ENCODE measurements around the gene SH3RF3. TPM values are rescaled to one million over a fixed set of nuclear protein-coding genes. Genes with fewer than 3 reads are reported as not detected.
A peak's percentile ranks its signal among the peaks of the same experiment; 100 is the strongest.
"Not testable (repeated sequence)": the region's sequence is repeated elsewhere in the genome, so short reads cannot be mapped to it uniquely, and the experiment has no call there.

The SH3RF3 gene
- total RNA-seq: 0.68 TPM

DNA sequence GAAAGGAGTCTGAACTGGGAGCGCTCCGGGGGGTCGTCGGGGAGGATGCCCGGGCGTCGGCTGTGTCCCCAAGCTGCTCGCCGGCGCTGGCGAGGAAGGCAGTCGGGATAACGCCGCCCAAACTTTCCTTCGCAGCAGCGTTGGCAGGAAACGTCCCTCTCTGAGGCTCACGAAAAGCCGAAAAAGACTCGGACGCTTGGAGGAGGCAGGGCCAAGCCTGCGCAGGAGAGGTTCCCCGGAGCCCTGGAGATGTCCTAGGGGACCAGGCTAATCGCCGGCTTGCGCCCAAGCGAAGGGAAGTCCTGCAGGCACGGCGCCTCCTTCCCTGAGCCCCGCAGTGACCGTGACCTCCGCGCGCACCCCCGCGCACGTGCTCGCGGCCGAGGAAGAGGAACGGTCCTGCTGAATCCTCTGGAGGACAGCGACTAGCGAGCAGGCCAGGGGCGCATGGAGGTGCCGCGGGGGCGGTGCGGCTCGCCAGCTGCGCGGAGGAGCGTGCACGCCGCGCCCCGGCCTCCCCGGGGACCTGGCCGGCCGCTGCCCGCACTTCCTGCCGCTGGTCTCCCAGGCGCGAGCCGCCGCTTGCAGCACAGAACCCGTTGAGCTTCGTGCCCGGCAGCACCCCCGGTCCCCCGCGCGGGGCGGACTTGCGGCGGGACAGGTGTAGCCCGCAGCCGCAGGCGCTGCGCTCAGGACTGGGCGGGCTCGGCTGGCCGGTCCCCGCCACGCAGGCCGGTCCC is at the start of gene SH3RF3:
TSS of gene SH3RF3 (plus strand) at position 590 of the 740 bp plus-strand sequence.
- peak; percentile 30 for ATAC-seq

DNA sequence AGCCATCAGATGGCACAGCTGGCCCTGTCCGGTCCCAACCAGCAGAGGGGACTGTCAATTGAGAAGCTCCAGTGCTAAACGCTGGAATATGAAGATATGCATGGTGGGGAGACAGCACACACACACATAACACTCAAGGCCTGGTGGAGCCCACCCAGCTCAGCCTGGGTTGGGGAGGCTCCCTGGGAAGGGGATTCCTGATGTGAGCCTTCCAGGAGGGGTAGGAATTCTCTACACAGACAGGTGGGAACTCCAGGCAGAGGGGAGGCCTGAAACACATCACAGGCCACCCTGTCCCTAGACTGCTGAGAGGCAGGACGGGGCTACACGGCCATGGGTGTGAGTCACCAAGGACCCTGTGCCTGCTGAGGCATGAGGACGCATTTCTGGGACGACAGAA is 49.4 kb upstream of the SH3RF3 start:
- ATAC-seq: no peak

DNA sequence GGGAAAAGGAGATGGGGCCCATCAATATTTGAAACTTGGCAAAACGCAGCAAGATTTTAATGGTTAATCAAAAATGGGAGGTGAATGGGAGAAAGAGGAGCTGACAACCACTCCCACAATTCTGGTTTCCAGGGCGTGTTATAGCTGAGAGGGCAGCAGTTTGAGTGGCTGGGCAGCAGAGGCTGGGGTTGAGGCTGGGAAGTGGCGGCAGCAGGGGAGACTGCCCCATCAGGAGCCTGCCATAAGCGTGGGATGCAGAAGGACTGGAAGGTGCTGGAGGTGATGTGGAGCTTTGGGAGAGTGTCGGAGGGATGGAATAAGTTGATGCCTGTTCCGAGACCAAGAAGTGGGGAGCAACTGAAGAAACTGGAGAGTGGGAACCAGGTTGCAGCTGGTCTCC is 48.9 kb upstream of the SH3RF3 start:
- ATAC-seq: no peak

DNA sequence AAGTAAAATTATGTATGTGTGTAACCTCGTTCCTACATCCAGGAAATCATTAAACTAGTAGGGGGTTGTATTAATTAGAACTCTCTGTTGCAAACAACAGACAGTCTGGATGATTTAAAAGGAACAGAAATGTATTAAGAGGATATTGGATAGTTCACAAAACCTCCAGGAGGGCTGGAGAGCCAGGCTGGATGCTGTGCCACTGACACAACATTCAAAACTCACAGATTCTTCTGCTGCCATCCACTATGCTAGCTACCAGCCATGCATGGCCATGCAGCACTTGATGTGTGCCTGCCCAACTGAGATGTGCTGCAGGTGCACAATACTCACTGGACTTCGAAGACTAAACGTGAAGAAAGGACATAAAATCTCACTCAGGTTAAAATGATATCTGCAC is 48.2 kb upstream of the SH3RF3 start:
- ATAC-seq: no peak

DNA sequence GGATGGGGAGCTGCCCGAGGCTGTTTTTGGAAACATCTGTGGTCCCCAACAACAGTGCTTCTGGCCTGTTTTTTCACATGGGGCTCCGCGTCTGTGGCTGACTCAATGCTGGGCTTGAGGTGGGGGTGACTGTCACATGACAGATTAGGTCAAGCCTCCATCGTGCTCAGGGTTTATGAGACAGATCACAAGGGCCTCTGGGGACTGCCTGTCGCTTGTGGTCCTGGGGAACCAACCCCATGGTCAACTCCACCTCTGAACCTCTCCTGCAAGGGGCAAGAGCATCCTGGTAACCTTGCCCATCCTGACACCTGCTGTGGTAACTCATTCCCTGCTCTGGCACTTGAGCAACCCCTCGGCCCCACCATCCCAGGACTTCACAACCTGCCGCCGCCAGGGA is 47.6 kb upstream of the SH3RF3 start:
- no peak for ATAC-seq

DNA sequence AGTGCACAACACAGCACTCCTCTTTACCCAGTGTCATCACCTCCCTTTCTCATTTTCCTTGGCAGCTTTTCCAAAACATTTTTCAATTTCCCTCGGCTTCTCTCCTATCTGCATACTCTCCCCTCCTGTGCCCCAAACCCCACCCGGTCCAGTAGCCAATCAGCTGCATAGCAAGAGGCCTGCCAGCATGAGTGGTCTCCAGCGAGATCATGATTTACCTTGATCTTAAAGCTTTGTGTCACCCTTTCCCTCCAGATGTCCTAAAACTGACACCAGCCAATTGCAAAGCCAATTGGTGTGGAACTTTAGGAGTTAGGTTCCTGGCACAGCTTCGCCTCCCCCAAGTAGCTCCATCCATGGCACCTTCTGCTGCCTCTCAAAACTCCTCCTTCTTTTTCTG is 45.2 kb upstream of the SH3RF3 start:
- no peak for ATAC-seq

DNA sequence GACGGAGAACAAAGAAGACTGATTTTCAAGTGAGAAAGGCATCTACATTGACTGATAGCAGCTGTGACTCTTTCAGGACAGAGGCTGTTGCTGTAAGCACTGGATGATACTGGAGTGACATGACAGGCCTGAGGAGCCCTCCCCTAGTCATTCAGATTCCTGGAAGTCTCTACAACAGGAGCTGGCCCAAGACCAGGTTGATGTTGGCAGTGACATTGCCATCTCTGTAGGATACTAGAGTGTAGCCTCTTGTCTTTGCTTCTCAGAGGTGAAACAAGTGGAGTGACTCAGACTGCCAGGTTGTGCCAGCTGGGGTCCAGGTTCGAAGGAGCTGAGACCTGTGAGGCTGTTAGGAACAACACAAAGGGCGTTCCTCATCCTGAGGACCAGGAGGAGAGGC is 44.7 kb upstream of the SH3RF3 start:
- no peak for ATAC-seq

DNA sequence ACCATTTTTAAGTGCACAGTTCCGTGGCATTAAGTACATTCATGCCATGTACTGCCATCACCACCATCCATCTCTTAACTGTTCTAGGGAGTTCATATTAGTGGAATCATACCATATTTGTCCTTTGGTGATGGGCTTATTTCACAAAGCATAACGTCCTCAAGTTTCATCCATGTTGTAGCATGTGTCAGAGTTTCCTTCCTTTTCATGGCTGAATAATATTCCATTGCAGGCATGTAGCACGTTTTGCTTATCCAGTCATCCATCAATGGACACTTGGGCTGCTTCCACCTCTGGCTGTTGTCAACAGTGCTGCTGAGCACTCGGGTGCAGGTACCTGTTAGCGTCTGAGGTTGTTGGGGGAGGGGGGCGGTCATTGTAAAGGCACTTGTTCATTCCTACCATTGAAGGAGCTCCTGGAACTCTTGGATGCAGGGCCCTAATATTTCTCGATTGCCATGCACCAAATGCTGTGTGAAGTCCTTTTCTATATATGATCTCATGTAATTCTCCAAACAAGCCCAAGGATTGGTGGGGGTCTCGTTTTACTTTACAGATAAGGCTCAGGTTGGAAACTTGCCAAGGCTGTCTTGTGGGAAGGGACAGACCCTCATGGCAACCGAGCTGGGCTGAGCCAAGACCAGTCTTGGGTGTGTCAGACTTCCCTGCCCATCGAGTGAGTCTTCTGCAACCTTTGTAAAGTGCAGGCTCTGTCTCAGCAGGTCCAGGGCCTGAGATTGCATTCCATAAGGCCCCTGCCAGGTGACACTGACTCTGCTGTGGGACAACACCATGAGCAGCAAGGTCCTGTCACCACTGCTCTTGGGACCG is 42.9 kb upstream of the SH3RF3 start:
- ATAC-seq: no peak

DNA sequence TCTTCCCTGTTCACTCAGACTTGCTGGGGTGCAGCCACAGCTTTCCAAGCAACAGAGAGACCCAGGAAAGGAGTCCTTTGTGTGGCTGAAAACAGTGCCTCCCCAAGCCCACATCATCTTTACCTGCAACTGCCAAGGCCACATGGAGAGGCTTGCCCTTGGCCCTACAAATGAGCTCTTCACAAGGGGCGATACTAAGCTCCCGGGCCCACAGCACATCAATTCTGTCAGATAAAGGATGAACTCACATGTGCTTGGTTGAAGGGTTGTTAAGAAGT is 42.3 kb upstream of the SH3RF3 start:
- ATAC-seq: no peak

DNA sequence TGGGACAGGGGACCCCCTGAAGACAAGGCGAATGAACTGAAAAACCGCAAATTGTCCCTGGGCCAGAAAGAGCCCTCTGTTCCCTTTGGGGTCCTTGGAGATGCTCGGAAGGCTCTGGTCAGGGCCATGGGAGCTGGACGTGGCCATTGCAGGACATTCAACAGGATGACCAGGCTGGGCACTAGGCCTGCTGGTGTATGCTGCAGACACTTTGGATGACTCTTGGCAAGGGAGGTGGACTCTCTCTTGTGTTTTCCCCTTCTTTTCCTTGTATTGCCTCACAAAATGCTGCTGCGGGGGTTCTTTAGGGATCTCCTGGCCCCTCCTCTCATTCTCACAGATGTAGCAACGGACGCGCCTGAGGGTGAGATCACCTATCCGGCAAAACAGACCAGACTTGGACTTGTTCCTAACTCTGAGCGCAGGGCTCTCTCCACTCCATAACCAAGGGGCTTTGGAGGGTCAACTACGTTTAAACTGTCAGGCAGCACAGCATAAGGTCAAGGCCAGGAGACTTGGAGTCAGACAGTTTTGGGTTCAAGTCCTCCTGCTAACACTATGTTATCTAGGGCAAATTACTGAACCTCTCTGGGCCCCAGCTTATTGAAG is 41.8 kb upstream of the SH3RF3 start:
- no peak for ATAC-seq

DNA sequence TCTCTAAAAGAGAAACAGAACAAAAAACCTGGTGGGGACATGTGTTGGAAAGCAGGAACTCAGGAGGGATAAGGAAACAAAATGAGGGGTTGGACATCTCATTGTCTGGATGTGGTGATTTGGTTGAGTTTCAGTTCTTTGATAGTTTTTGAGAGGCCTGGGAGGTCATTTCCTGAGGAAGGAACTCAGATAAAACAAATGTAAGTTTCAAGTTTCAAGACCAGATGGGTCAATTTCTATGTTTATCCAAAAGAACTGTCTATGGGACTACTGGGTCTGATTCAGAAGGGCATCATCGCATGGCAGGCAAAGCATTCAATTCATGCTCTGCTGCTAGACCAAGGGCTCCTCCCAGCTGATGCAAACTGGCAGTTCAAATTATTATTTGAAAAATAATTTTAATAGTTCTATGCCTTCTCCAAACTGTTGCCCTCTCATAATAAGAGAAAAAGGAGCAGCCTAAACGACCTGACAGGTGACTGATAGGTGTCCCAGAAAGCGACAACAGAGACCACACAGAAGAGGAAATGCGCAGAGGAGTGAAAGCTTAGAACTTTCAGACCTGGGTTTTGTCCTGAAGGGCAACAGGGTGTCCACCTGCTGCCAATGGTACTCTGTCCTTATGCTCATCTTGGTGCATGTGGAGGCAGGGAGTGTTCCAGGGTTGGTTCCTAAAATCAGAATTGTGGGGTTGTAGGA is 39.3 kb upstream of the SH3RF3 start:
- ATAC-seq: no peak

DNA sequence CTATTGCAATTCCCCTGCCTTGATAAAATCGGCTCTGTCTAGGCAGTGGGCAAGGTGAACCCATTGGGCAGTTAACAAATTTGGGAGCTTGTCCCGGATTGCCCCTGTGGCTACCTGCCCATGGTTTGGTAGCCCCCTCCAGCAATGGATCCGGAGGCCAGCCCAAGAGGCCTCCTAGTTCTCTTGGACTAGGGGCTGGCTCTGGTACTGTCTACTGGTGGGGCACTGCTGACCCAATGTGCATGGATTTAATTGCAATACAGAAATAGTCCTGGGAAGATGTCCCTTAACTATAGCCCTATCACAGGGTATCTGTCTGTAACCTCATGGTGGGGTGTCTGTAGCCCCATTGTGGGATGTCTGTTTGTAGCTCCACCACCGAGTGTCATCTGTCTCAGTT is 37.5 kb upstream of the SH3RF3 start:
- ATAC-seq: no peak

DNA sequence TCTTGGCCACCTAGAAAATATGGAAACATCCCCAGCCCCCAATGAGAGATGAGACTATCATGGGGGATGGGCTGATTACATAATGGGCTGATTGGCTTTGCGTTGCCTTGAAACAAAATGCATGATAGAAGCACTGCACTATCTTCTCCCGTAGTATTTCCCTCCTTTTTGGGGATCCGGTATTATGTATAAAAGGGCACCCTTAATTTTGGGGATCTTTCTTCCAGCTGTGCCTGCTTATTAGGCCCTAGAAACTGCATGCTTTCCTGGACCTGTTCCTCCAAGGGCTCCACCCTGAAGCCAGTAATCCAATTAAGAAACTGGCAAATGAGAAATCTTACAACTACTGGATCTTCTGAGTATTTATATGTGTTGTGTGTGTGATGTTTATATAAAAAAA is 34.9 kb upstream of the SH3RF3 start:
- ATAC-seq: no peak

DNA sequence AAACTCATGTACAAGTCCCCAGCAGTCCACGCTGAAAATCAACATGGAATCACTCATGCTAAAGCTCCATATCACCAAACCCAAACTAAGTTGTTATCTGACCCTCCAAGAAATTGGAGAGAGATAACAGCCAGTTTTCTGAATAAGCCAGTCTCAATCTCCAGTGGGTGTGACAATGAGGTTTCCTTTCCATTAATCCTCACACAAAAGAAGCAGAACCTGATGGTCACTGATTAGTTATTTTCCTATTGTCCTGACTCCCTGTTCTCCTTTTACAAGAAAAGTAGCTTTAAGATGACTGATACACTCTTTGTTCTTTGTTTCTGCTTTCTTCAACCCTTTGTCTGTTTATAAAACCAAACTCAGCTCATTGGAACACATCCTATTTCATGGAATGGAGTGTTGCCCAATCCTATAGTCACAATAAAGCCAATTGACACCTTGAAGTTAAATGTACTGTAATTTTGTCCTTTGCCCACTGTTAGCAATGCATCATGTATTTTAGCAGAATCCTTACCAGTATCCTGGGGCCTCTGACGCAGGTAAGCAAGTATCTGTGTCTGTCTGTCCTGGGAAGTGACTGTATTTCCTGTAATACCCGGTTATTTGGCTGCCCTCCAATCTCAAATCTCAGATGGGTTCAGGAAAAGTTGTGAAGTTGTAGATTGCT is 30.6 kb upstream of the SH3RF3 start:
- no peak for ATAC-seq

DNA sequence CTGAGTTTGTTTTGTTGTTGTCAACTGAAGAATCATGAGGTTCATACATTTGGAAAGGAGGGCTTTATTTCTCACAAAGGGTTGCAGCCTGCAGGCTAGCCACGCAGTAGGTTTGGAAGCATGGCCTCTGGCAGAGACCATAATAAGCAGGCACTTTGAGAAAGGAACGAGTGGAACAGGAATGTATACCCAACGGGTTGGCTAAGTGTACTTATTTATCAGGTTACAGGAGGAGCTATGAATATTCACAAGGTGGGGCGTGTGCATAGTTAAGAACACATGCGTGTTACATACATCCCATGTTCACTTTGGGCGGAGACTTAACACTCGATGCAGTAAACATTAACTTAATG is 30.1 kb upstream of the SH3RF3 start:
- no peak for ATAC-seq

DNA sequence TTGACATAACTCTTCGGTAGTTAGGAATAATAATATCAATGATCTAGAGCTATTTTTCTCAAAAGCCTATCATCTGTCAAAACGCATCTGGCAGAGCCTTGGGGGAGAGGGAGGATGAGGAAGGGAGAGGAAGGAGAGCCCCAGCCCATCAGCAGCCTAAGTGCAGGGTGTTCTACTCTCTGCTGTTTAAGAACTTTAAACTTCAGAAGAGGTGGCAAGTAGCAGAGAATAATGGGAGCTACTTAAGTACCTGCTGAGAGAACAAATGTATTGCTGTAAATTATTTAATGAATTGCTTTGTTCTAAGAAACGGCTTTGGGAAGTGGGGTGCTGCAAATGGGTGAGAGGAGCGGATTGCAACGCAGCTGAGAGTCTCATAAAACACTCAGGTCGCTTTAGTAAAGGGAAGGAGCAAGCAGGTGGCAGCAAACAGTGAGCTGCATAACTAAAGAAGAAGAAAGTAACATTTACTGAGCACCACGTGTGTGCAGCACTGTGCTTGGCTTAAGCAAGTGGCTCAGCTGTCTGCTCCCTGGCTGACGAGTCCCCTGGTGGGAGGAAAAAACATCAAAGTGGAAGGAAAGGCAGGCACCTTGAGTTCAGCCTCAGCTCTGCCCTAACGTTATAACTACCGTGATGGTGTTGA is 26.3 kb upstream of the SH3RF3 start:
- no peak for ATAC-seq

DNA sequence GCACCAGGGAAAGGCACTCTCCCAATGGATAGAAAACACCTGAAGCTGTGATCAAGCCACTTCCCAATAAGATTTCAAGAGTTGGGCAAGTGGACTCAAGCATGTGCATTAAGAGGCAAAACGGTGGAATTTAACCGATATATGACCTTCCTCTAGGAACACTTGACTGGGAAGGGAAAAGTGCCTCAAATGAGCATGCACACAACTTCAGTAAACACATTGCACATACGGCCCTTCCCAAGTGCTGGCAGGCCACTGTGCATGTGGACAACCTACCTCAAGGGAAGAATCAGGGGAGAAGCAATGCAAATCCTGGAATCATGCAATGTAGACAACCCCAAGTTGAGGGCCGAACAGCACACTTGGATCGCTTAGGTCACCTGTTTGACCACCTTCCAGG is 23.9 kb upstream of the SH3RF3 start:
- no peak for ATAC-seq

DNA sequence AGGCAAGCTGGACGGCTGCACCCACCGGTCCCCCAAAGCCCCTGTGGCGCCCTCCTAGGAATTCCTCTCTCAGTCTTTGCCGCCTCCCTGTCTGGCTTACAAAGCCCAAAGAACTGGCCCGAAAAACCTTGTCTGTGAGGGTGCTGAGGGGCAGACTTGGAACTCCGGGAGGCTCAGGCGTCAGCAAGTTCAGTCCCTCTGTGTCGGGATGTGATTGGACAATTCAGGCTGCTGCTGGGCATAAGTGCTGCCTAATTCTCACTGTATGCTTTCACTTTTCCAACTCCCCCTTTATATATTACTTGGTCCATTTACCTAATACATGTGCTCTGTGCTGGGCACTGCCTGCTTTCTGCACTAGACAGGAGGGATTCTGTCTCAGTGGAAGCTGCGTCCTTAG is 20.3 kb upstream of the SH3RF3 start:
- no peak for ATAC-seq

DNA sequence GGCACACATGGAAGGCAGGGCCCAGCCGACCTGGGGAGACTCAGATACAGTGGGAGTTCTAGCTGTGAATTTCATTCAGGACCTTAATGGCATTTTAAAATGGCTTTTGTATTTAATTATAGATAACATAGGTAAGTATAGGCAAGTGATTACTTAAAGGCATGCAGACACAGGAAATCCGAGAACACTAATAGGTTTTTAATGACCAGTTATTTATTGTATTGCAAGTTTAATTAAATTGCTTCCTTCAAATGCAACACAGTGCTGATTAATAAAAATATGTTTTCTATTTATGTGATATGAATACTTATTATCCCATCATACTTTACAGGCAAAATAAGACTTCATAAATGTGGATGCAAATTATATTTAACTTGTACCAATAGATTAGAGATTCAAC is 19.7 kb upstream of the SH3RF3 start:
- no peak for ATAC-seq

DNA sequence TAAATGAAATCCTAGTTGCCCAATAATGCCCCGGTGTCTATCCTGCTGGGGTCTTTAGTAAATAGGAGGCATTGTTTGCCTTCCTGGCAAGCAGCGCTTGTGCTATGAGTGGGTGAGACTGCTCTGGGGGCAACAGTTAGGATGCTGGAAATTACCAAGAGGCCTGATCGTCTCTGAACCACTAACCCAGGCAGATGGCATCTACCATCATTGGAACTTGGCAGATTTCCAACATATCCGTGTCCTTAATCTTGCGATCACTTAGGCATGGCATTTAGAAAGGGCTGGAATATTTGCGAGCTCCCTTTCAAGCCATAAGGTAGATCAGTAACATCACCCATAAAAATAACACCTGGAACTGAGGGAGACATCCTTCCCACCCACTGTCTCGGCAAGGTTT is 18.8 kb upstream of the SH3RF3 start:
- ATAC-seq: no peak

DNA sequence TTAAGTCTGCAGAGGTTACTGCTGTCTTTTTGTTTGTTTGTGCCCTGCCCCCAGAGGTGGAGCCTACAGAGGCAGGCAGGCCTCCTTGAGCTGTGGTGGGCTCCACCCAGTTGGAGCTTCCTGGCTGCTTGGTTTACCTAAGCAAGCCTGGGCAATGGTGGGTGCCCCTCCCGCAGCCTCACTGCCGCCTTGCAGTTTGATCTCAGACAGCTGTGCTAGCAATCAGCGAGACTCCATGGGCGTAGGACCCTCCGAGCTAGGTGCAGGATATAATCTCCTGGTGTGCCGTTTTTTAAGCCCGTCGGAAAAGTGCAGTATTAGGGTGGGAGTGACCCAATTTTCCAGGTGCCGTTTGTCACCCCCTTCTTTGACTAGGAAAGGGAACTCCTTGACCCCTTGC is 11.8 kb upstream of the SH3RF3 start:
- ATAC-seq: not testable (repeated sequence)

DNA sequence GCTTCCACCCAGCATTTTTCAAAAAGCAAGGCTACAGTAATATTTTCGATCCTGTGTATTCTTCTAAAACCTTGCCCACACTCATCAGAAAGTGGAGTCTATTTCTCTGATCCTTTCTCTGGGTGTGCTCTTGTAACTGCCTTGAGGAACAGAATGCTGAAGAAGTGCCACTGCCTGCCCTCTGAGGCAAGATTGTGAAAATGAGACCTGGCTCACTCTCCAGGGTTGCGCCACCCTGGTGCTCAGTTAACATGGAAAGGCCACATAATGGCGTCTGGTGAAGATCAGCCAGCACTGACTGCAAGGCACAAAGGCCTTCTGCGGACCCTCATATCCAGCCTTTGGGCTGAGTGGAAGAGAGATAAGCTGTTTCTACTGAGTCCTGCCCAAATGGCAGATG is 11.2 kb upstream of the SH3RF3 start:
- ATAC-seq: no peak

DNA sequence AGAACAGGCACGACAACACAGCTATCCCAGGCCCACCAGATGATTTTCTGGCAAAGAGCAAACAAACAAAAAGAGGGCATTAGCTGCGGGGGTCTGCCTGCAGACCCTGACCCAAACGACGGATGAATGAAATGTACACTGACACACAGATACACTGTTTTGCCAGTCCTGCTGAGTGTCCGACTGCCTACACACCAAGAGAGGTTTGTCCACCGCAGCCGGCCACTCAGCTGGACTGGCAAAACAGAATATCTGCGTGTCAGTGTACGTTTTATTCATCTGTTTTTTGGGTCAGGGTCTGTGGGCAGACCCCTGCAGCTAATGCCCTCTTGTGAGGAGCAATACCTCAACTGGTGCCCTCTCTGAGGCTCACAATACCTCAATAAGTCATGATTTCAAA is 10.7 kb upstream of the SH3RF3 start:
- ATAC-seq: no peak

Measured in esophagus mucosa (tissue), 1 donor.